ENCODE results near the gene AKAP5. TPM values are rescaled to one million over a fixed set of nuclear protein-coding genes. Genes with fewer than 3 reads are reported as not detected.
A peak's percentile ranks its signal among the peaks of the same experiment; 100 is the strongest.

The AKAP5 gene
- total RNA-seq, 1 experiment from 2014 or later: 3.0 TPM

GRCh38 chr14:64504897-64505794 lies 39.8 kb downstream of the AKAP5 start:
- H3K4me3 Mint-ChIP-seq: peak overlapping the region; percentile 81
- H3K4me1 Mint-ChIP-seq: peaks cover 62% of the 10 kb centered on the region
- H3K36me3 Mint-ChIP-seq: no peaks in the 10 kb centered on the region
- DNase-seq (ENCODE audit: low spot score) (peak; percentile 83), ATAC-seq (peak; percentile 36)
- CTCF ChIA-PET: interaction anchor here (1.2 to 1.8 kb wide), 2 partner anchors 17 to 132 kb away, joined by 3 to 6 read pairs; no protein-coding TSS in a partner anchor
- POLR2A ChIA-PET: interaction anchor here (0.5 to 2.8 kb wide), 18 partner anchors 10 to 464 kb away, joined by 3 to 14 read pairs (median 4); partner anchors contain the start of genes HSPA2 and MTHFD1
- no peaks in the 10 kb centered on the region for H3K27me3 Mint-ChIP-seq (ENCODE audit: low read depth)
- TF ChIP-seq ELF4 (CRISPR knock-in tag; IDR thresholded peaks at IDR 0.05; ENCODE audit: low read depth) (0 out of 2 replicates have a peak, but pooled peaks have one; percentile 13), CREM (CRISPR knock-in tag; IDR thresholded peaks at IDR 0.05) (0 out of 2 replicates have a peak, but pooled peaks have one; percentile 26), TP53 (CRISPR knock-in tag; IDR thresholded peaks at IDR 0.05) (no peak), ERG (CRISPR knock-in tag; IDR thresholded peaks at IDR 0.05) (peak; percentile 65; the same call in 1 of the 2 replicates), USF2 (CRISPR knock-in tag; IDR thresholded peaks at IDR 0.05) (0 out of 2 replicates have a peak, but pooled peaks have one; percentile 4), E2F5 (CRISPR knock-in tag; IDR thresholded peaks at IDR 0.05) (0 out of 2 replicates have a peak, but pooled peaks have one; percentile 21)
- peak overlapping the region; percentile 89 for H3K27ac Mint-ChIP-seq
- H3K9me3 Mint-ChIP-seq: no peaks in the 10 kb centered on the region

GRCh38 chr14:64506721-64507120 lies 41.4 kb downstream of the AKAP5 start:
- CTCF ChIA-PET: no interaction called here
- POLR2A ChIA-PET: no interaction called here
- H3K9me3 Mint-ChIP-seq: no peaks in the 10 kb centered on the region
- peaks cover 70% of the 10 kb centered on the region for H3K4me1 Mint-ChIP-seq
- TF ChIP-seq ESRRA (CRISPR knock-in tag; IDR thresholded peaks at IDR 0.05; ENCODE audit: borderline replicate concordance) (no peak), ZNF425 (CRISPR knock-in tag; conservative IDR thresholded peaks at IDR 0.05) (no peak), AFF4 (CRISPR knock-in tag; IDR thresholded peaks at IDR 0.05; ENCODE audit: borderline replicate concordance) (no peak), CBFB (CRISPR knock-in tag; IDR thresholded peaks at IDR 0.05; ENCODE audit: low read depth) (no peak), NFE2L1 (CRISPR knock-in tag; IDR thresholded peaks at IDR 0.05) (no peak), CREM (CRISPR knock-in tag; IDR thresholded peaks at IDR 0.05) (no peak), OVOL2 (CRISPR knock-in tag; IDR thresholded peaks at IDR 0.05; ENCODE audit: borderline replicate concordance) (no peak)
- H3K27me3 Mint-ChIP-seq (ENCODE audit: low read depth): no peaks in the 10 kb centered on the region
- H3K4me3 Mint-ChIP-seq: peak overlapping the region; percentile 32
- no peak for DNase-seq (ENCODE audit: low spot score)
- H3K36me3 Mint-ChIP-seq: no peaks in the 10 kb centered on the region
- H3K27ac Mint-ChIP-seq: no peak overlapping the region
- ATAC-seq: no peak
